Ascending aorta (tissue), 2 donors: Measurements from ENCODE around the gene CDK7. TPM values are rescaled to one million over a fixed set of nuclear protein-coding genes. Genes with fewer than 3 reads are reported as not detected.
"Not testable (repeated sequence)": the region's sequence is repeated elsewhere in the genome, so short reads cannot be mapped to it uniquely, and the experiment has no call there.

Experiments used
- DNase-seq, 2 donors: peaks; one replicate each; pipeline ENCODE4 v3.0.0-alpha.2; 2019; ENCODE audit warnings: low spot score in 2 of 2
- H3K27ac ChIP-seq, 2 donors: fragments of 200-600 bp; sonication (generic); one replicate each; pipeline ENCODE4 v1.5.1; 2016 to 2017; ENCODE audit warnings: mild to moderate bottlenecking in 1 of 2
- H3K27me3 ChIP-seq: fragments of 200-600 bp; sonication (generic); one replicate; pipeline ENCODE4 v1.5.1; 2017
- H3K36me3 ChIP-seq, 2 donors: fragments of 200-600 bp; sonication (generic); one replicate each; pipeline ENCODE4 v1.5.1; 2016
- H3K4me1 ChIP-seq, 2 donors: fragments of 200-600 bp; sonication (generic); one replicate each; pipeline ENCODE4 v1.5.1; 2016 to 2017; ENCODE audit warnings: mild to moderate bottlenecking in 1 of 2
- H3K4me3 ChIP-seq, 2 donors: fragments of 200-600 bp; sonication (generic); one replicate each; pipeline ENCODE4 v1.5.1; 2016 to 2017; ENCODE audit warnings: mild to moderate bottlenecking in 1 of 2
- H3K9me3 ChIP-seq, 2 donors: fragments of 200-600 bp; sonication (generic); one replicate each; pipeline ENCODE4 v1.5.1; 2016
- CTCF ChIP-seq, 3 experiments: fragments of 200-600 bp in 2 of 3; fragments of 450-650 bp in 1 of 3; sonication (generic) in 2 of 3; IDR thresholded peaks; one replicate each; pipeline ENCODE4 v1.5.1; 2016 to 2019; ENCODE audit warnings: antibody characterized with exemption in 3 of 3, mild to moderate bottlenecking in 1 of 3, moderate library complexity in 1 of 3
- intact Hi-C: fragments of 100-400 bp; cut with DNase I; formaldehyde crosslinking; loops from one replicate; pipeline ENCODE4 v1.15.1; 2023
- total RNA-seq: library from RNA; depleted of rRNA; stranded (reverse); fragments of >200 nt; gene quantifications from one replicate; pipeline ENCODE4 v1.1.0, GENCODE V29; 2016

Gene CDK7
- total RNA-seq, 1 donor from 2014 or later = 94.3 TPM

- Histone ChIP-seq H3K4me1 (no peaks in the 10 kb centered on the region), H3K27ac (no peak overlapping the region), H3K36me3 (peaks cover 10 to 12% of the 10 kb centered on the region in 2 donors), H3K4me3 (no peak overlapping the region), H3K9me3 (peaks cover 0 to 5% of the 10 kb centered on the region in 2 donors), H3K27me3 (no peaks in the 10 kb centered on the region)
- no peak for TF ChIP-seq CTCF (IDR thresholded peaks at IDR 0.05)
- DNase-seq = no peak
- intact Hi-C loops = no loop called here
Observed at GRCh38 chr5:69252437-69252836, 17.8 kb downstream of the CDK7 start.

GRCh38 chr5:69255940-69256339 lies 21.3 kb downstream of the CDK7 start:
- H3K9me3 ChIP-seq, H3K27me3 ChIP-seq, H3K27ac ChIP-seq, H3K4me3 ChIP-seq, H3K4me1 ChIP-seq, intact Hi-C loops, DNase-seq: not testable (repeated sequence)
- peaks cover 27 to 45% of the 10 kb centered on the region in 2 donors for H3K36me3 ChIP-seq

GRCh38 chr5:69257577-69257976 lies 22.9 kb downstream of the CDK7 start:
- no peak overlapping the region for H3K4me3 ChIP-seq
- no peak for DNase-seq
- H3K4me1 ChIP-seq = no peaks in the 10 kb centered on the region
- H3K27me3 ChIP-seq = no peaks in the 10 kb centered on the region
- H3K9me3 ChIP-seq = no peaks in the 10 kb centered on the region
- H3K27ac ChIP-seq = no peak overlapping the region
- H3K36me3 ChIP-seq = peaks cover 37 to 57% of the 10 kb centered on the region in 2 donors
- intact Hi-C loops = no loop called here
- no peak for TF ChIP-seq CTCF (IDR thresholded peaks at IDR 0.05)

GRCh38 chr5:69261034-69261433 lies 26.3 kb downstream of the CDK7 start:
- Histone ChIP-seq H3K27ac (no peak overlapping the region), H3K4me3 (no peak overlapping the region), H3K27me3 (no peaks in the 10 kb centered on the region), H3K4me1 (no peaks in the 10 kb centered on the region), H3K9me3 (no peaks in the 10 kb centered on the region), H3K36me3 (peaks cover 44 to 73% of the 10 kb centered on the region in 2 donors)
- intact Hi-C loops = no loop called here
- TF ChIP-seq CTCF (IDR thresholded peaks at IDR 0.05) = no peak
- DNase-seq = no peak

GRCh38 chr5:69265931-69266330 lies 31.2 kb downstream of the CDK7 start:
- no peak overlapping the region for H3K27ac ChIP-seq
- H3K4me1 ChIP-seq = no peaks in the 10 kb centered on the region
- no peaks in the 10 kb centered on the region for H3K27me3 ChIP-seq
- H3K4me3 ChIP-seq = no peak overlapping the region
- TF ChIP-seq CTCF (IDR thresholded peaks at IDR 0.05) = peak in 1 of 3 experiments; percentile 7
- peaks cover 39 to 63% of the 10 kb centered on the region in 2 donors for H3K36me3 ChIP-seq
- no peak for DNase-seq
- H3K9me3 ChIP-seq = no peaks in the 10 kb centered on the region
- intact Hi-C loops = no loop called here

- TF ChIP-seq CTCF (IDR thresholded peaks at IDR 0.05) = no peak
- no peak for DNase-seq
- no peaks in the 10 kb centered on the region for H3K27me3 ChIP-seq
- no peaks in the 10 kb centered on the region for H3K4me1 ChIP-seq
- intact Hi-C loops = no loop called here
- no peak overlapping the region for H3K4me3 ChIP-seq
- peaks cover 36 to 48% of the 10 kb centered on the region in 2 donors for H3K36me3 ChIP-seq
- H3K9me3 ChIP-seq = no peaks in the 10 kb centered on the region
- H3K27ac ChIP-seq = no peak overlapping the region
Observed at GRCh38 chr5:69268899-69269298, 34.2 kb downstream of the CDK7 start.
